CD14-positive monocyte (primary cell): ENCODE data around the gene TAF1B. TPM values are rescaled to one million over a fixed set of nuclear protein-coding genes. Genes with fewer than 3 reads are reported as not detected.

Source experiments
- DNase-seq, 3 donors: peaks; one replicate each; pipeline ENCODE4 v3.0.0-alpha.2; 2011 to 2022
- H2AFZ ChIP-seq: 2 replicates; pipeline ENCODE4 v1.6.0; 2012; ENCODE audit warnings: mild to moderate bottlenecking, low read depth, low read length, inconsistent platforms; ENCODE audit not compliant: insufficient read depth, poor library complexity, severe bottlenecking
- H3K27ac ChIP-seq, 2 donors: 1 replicate in 1 of 2; 2 replicates in 1 of 2; pipeline ENCODE4 v1.5.1; 2012 to 2013; ENCODE audit warnings: low read length in 2 of 2, control low read depth in 1 of 2, inconsistent platforms in 1 of 2, low read depth in 1 of 2, mild to moderate bottlenecking in 1 of 2
- H3K27me3 ChIP-seq, 2 donors: one replicate each; pipeline versions ENCODE4 v1.6.0 to v1.6.1; 2011 to 2013; ENCODE audit warnings: low read length in 2 of 2; ENCODE audit not compliant: control insufficient read depth in 2 of 2, insufficient read depth in 2 of 2
- H3K36me3 ChIP-seq, 2 donors: replicated peaks in 1 of 2; 1 replicate in 1 of 2; 2 replicates in 1 of 2; pipeline versions ENCODE4 v1.5.1 to v1.6.1; 2012 to 2013; ENCODE audit warnings: low read length in 2 of 2, control low read depth in 1 of 2, inconsistent platforms in 1 of 2, mild to moderate bottlenecking in 1 of 2; ENCODE audit not compliant: insufficient read depth in 2 of 2, control insufficient read depth in 1 of 2
- H3K4me1 ChIP-seq, 2 donors: 1 replicate in 1 of 2; 2 replicates in 1 of 2; pipeline versions ENCODE4 v1.5.1 to v1.6.1; 2012 to 2013; ENCODE audit warnings: low read length in 2 of 2, control low read depth in 1 of 2, inconsistent platforms in 1 of 2, mild to moderate bottlenecking in 1 of 2, moderate library complexity in 1 of 2; ENCODE audit not compliant: insufficient read depth in 2 of 2, control insufficient read depth in 1 of 2
- H3K4me2 ChIP-seq: replicated peaks from 2 replicates; pipeline ENCODE3; 2012; ENCODE audit warnings: low read length, moderate library complexity, mild to moderate bottlenecking; ENCODE audit not compliant: poor library complexity, severe bottlenecking; ENCODE audit errors: extremely low read depth
- H3K4me3 ChIP-seq, 3 experiments: fragments of 200-600 bp in 1 of 3; sonication (generic) in 1 of 3; replicated peaks in 1 of 3; 1 replicate in 2 of 3; 2 replicates in 1 of 3; pipeline ENCODE4 v1.5.1; 2011 to 2013; ENCODE audit warnings: low read length in 3 of 3, mild to moderate bottlenecking in 3 of 3, control low read depth in 2 of 3, low read depth in 2 of 3, inconsistent platforms in 1 of 3, moderate library complexity in 1 of 3
- H3K79me2 ChIP-seq: 2 replicates; pipeline ENCODE4 v1.6.0; 2012; ENCODE audit warnings: mild to moderate bottlenecking, control low read depth, inconsistent platforms, low read length, moderate library complexity; ENCODE audit not compliant: insufficient read depth
- H3K9ac ChIP-seq: 2 replicates; pipeline ENCODE4 v1.6.0; 2017; ENCODE audit warnings: low read length, mild to moderate bottlenecking; ENCODE audit not compliant: insufficient read depth, poor library complexity, severe bottlenecking
- H3K9me3 ChIP-seq, 2 donors: replicated peaks in 1 of 2; 1 replicate in 1 of 2; 2 replicates in 1 of 2; pipeline versions ENCODE4 v1.5.1 to v1.6.1; 2012 to 2013; ENCODE audit warnings: low read length in 2 of 2, control low read depth in 1 of 2; ENCODE audit not compliant: control insufficient read depth in 1 of 2, insufficient read depth in 1 of 2
- H4K20me1 ChIP-seq: 2 replicates; pipeline ENCODE4 v1.6.0; 2012; ENCODE audit warnings: mild to moderate bottlenecking, low read length, control low read depth, moderate library complexity; ENCODE audit not compliant: insufficient read depth
- H3K27ac Mint-ChIP-seq, 7 donors: one replicate each; pipeline ENCODE4 v1.8.0; 2020; ENCODE audit warnings: mild to moderate bottlenecking in 7 of 7, mixed read lengths in 7 of 7, moderate library complexity in 6 of 7, inconsistent platforms in 2 of 7
- H3K27me3 Mint-ChIP-seq, 3 donors: one replicate each; pipeline ENCODE4 v1.8.0; 2021 to 2022; ENCODE audit warnings: low read depth in 3 of 3, mild to moderate bottlenecking in 3 of 3, mixed read lengths in 3 of 3, moderate library complexity in 3 of 3, inconsistent platforms in 1 of 3
- H3K36me3 Mint-ChIP-seq, 2 donors: one replicate each; pipeline ENCODE4 v1.8.0; 2020; ENCODE audit warnings: mixed read lengths in 2 of 2, inconsistent platforms in 1 of 2, mild to moderate bottlenecking in 1 of 2
- H3K4me1 Mint-ChIP-seq: one replicate; pipeline ENCODE4 v1.8.0; 2020; ENCODE audit warnings: mild to moderate bottlenecking, mixed read lengths
- H3K4me3 Mint-ChIP-seq, 2 donors: one replicate each; pipeline ENCODE4 v1.8.0; 2020; ENCODE audit warnings: mild to moderate bottlenecking in 2 of 2, mixed read lengths in 2 of 2, moderate library complexity in 1 of 2
- H3K9me3 Mint-ChIP-seq, 7 donors: one replicate each; pipeline ENCODE4 v1.8.0; 2020 to 2022; ENCODE audit warnings: mixed read lengths in 7 of 7, mild to moderate bottlenecking in 6 of 7, moderate library complexity in 6 of 7, inconsistent platforms in 2 of 7
- WGBS: methylation state at CpG from one replicate; pipeline ENCODE4 v1.1.5; 2013; ENCODE audit warnings: missing lambda C conversion rate; ENCODE audit not compliant: insufficient coverage; 5-methylcytosine and 5-hydroxymethylcytosine counted together
- intact Hi-C, 2 donors: fragments of 100-400 bp; cut with micrococcal nuclease; formaldehyde crosslinking; loops; one replicate each; pipeline versions ENCODE4 v1.15.0 to v1.15.1; 2023
- polyA plus RNA-seq, 3 donors: library from polyadenylated mRNA; depleted of rRNA in 1 of 3; unstranded in 2 of 3; stranded (reverse) in 1 of 3; fragments of 300-500 nt in 2 of 3; fragments of >200 nt in 1 of 3; fragmentation: Illumina TruSeq in 2 of 3; gene quantifications; 1 replicate in 2 of 3; 2 replicates in 1 of 3; pipeline ENCODE4 v1.2.3, GENCODE V29; 2012 to 2021
- TF ChIP-seq, protein P1 (sequence below): fragments of 200-600 bp; IDR thresholded peaks from one replicate; pipeline ENCODE4 v1.8.0; 2022; ENCODE audit warnings: antibody characterized with exemption, mild to moderate bottlenecking

Gene TAF1B
- polyA plus RNA-seq, 3 donors = 6.0 to 8.4 (median 7.2) TPM

DNA sequence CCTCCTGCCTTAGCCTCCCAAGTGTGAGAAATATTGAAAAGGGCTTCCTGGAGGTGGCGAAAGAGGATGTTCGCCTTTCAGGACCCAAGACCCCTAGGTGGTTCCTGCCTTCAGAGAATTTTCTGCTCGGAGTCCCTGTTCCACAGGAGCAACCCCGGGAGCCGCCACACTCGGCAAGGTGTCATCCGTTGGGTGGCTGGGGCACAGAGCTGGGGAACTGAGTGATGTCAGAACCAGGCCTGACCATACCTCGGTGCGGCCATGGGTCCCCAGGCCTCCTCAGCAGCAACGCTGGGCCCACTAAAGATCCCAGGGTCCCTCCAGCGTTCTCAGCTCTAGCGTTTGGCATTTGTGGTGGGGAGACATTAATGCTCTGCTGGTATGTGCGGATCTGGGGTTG lies 23.7 kb upstream of the TAF1B start:
- H3K4me3 Mint-ChIP-seq = no peak overlapping the region
- 90% methylated on average over 13 of the region's 13 CpGs for WGBS

DNA sequence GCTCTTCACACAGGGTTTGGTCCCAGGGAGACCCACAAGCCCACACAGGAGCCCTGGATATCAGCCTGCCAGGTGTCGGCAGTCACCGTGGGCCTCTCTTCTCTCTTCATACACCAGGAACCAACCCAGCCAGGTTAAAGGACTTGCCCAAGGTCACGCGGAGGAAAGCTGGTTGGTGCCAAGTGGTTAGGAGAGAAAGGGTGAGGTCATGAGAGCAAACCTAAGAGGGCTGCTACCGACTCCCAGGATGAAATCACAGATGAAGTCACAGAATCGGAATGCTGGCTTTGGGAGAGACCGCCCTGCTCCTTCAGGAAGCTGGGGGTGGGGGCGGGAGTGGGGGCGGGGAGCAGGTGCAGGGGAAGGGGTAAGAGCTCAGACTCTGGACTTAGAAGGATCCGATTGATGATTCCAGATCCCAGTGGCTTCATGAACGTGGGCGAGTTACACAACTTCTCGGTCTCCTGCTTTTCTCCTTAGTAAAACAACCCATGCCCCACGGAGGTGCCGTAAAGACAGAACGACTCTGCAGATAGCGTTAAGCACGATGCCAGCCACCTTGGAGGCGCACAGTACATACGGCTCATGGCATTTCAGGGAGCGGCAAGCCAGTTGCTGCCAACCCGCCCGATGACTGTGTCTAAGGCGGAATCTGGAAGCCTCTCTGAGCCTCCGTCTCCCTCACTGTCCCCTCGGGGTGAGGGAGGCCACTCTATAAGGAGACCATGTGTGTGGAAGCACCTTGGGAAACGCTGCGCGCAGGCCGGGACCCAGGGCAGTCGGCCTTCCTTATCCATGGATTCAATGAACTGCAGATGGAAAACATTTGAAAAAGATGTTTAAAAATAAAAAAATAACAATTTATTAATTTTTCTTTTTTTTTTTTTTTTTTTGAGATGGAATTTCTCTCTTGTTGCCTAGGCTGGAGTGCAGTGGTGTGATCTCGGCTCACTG lies 23.0 kb upstream of the TAF1B start:
- H3K79me2 ChIP-seq = no peaks in the 10 kb centered on the region
- H3K27me3 ChIP-seq = peaks cover 0 to 3% of the 10 kb centered on the region in 2 donors
- 90% methylated on average over 17 of the region's 32 CpGs for WGBS
- Mint-ChIP-seq H3K27ac (no peak overlapping the region), H3K27me3 (peaks cover 2 to 7% (median 2%) of the 10 kb centered on the region in 3 donors), H3K36me3 (no peaks in the 10 kb centered on the region), H3K4me3 (no peak overlapping the region), H3K9me3 (peaks cover 0 to 6% (median 4%) of the 10 kb centered on the region in 7 donors), H3K4me1 (peaks cover 5% of the 10 kb centered on the region)
- H3K9me3 ChIP-seq = no peaks in the 10 kb centered on the region
- TF ChIP-seq, protein P1, sequence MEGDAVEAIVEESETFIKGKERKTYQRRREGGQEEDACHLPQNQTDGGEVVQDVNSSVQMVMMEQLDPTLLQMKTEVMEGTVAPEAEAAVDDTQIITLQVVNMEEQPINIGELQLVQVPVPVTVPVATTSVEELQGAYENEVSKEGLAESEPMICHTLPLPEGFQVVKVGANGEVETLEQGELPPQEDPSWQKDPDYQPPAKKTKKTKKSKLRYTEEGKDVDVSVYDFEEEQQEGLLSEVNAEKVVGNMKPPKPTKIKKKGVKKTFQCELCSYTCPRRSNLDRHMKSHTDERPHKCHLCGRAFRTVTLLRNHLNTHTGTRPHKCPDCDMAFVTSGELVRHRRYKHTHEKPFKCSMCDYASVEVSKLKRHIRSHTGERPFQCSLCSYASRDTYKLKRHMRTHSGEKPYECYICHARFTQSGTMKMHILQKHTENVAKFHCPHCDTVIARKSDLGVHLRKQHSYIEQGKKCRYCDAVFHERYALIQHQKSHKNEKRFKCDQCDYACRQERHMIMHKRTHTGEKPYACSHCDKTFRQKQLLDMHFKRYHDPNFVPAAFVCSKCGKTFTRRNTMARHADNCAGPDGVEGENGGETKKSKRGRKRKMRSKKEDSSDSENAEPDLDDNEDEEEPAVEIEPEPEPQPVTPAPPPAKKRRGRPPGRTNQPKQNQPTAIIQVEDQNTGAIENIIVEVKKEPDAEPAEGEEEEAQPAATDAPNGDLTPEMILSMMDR = no peak
- no peaks in the 10 kb centered on the region for H3K36me3 ChIP-seq
- no peak for DNase-seq
- H3K4me2 ChIP-seq = no peak overlapping the region
- no peak overlapping the region for H3K9ac ChIP-seq
- H4K20me1 ChIP-seq = no peaks in the 10 kb centered on the region
- H3K4me1 ChIP-seq = peaks cover 0 to 5% of the 10 kb centered on the region in 2 donors
- H2AFZ ChIP-seq = no peak overlapping the region
- intact Hi-C loops = no loop called here
- H3K27ac ChIP-seq = no peak overlapping the region
- H3K4me3 ChIP-seq = no peak overlapping the region

More for the DNA sequence above, 23.7 kb upstream of the TAF1B start:
- no peak overlapping the region for H3K27ac Mint-ChIP-seq
- H3K27ac ChIP-seq = no peak overlapping the region
- H3K79me2 ChIP-seq = no peaks in the 10 kb centered on the region
- no peaks in the 10 kb centered on the region for H4K20me1 ChIP-seq
- intact Hi-C loops = loop anchor here in 1 of 2 donors (10.0 kb wide), 1 partner anchor 225 kb away; the partner anchor contains the start of gene KLF11
- H2AFZ ChIP-seq = no peak overlapping the region
- H3K9me3 Mint-ChIP-seq = peaks cover 0 to 6% (median 4%) of the 10 kb centered on the region in 7 donors
- no peak overlapping the region for H3K4me2 ChIP-seq
- no peak for DNase-seq
- TF ChIP-seq, protein P1 = no peak
- no peak overlapping the region for H3K9ac ChIP-seq
- no peaks in the 10 kb centered on the region for H3K36me3 ChIP-seq
- H3K27me3 ChIP-seq = peaks cover 0 to 3% of the 10 kb centered on the region in 2 donors
- no peak overlapping the region for H3K4me3 ChIP-seq
- peaks cover 5% of the 10 kb centered on the region for H3K4me1 Mint-ChIP-seq
- no peaks in the 10 kb centered on the region for H3K9me3 ChIP-seq
- H3K27me3 Mint-ChIP-seq = peaks cover 5 to 7% (median 6%) of the 10 kb centered on the region in 3 donors
- H3K36me3 Mint-ChIP-seq = no peaks in the 10 kb centered on the region
- H3K4me1 ChIP-seq = peaks cover 0 to 5% of the 10 kb centered on the region in 2 donors
